GM18861 (cell line): Measurements from ENCODE around the gene TFRC.
"Not testable (repeated sequence)": the region's sequence is repeated elsewhere in the genome, so short reads cannot be mapped to it uniquely, and the experiment has no call there.

Experiments
- ATAC-seq: cut with Tn5 transposase; IDR thresholded peaks from one replicate; pipeline ENCODE4 v1.9.1; 2021; ENCODE audit not compliant: unreplicated experiment

Gene TFRC

DNA sequence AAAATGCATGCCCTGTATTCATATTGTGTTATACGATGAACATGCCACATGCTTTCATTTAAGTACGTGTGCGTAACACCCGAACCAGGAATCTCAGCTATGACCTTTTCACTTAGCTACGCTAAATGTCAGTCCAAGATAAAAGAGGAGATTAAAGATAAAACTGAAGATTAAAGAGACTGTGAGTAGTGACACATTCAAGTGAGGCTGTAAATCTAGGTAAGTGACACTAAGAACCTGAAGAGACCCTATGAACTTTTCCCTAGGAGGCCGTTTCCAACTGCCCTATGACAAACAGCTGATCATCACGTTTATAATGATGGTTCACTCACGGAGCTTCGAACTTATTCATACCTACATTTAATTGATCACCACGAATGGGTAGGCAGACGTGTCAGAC, 32.2 kb downstream of the TFRC start:
- ATAC-seq = no peak

DNA sequence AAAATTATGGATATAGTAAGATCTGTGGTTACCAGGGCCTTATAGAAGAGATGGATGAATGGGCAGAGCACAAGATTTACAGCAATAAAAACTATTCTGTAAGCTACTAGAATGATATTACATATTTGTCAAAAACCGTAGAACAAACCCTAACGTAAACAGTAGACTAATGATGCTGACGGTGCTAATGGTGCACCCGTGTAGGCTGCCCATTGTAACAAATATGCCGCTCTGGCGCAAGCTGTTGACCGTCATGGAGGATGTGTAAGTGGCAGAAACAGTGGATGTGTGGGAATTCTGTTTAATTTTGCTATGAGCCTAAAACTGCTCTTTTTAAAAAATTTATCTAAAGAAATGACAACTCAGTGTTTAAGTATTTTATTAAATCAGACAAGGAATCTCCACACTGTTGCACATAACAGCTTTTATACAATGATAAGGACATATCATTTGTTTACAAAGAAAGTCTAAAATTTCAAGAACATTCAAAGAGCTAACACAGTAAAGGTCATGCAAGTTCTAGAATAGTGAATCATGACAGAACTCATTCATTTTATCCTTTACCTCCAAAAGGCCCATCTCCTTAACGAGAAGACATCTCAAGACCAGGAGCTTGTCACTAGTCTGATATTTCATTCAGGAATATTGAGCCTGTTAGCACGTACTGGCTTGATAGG, 32.8 kb downstream of the TFRC start:
- no peak for ATAC-seq

GRCh38 chr3:196047391-196048030, 34.4 kb downstream of the TFRC start:
- no peak for ATAC-seq

GRCh38 chr3:196044513-196044912, 37.4 kb downstream of the TFRC start:
- no peak for ATAC-seq

- ATAC-seq = no peak
Observed at GRCh38 chr3:196042673-196043072, 39.2 kb downstream of the TFRC start.

DNA sequence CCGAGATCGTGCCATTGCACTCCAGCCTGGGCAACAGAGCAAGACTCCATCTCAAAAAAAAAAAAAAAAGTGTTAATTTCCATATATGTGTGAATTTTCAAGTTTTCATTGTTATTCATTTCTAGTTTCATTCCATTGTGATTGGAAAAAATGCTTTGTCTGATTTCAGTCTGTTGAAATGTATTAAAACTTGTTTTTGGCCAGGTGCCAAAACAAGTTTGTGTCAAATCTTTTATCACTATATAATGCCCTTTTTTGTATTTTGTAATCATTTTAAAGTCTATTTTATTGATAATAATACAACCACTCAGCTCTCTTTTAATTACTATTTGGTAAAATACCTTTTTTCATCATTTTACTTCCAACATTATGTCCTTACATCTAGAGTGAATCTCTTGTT, 42.5 kb downstream of the TFRC start:
- ATAC-seq = no peak

GRCh38 chr3:196026059-196026458, 55.8 kb downstream of the TFRC start:
- not testable (repeated sequence) for ATAC-seq

- no peak for ATAC-seq
Observed at GRCh38 chr3:196024968-196025367, 56.9 kb downstream of the TFRC start.

GRCh38 chr3:196023947-196024346, 57.9 kb downstream of the TFRC start:
- no peak for ATAC-seq

DNA sequence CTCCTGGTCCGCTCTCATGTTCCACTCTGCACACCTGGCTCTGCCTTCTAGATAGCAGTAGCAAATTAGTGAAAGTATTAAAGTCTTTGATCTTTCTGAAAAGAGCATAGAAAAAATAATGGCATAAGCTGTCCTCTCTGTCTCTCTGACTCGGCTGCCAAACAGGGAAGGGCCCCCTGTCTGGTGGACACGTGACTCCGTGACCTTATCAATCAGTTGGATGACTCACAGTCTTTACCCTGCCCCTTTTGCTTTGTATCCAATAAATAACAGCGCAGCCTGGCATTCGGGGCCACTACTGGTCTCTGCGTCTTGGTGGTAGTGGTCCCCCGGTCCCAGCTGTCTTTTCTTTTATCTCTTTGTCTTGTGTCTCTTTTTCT, 59.4 kb downstream of the TFRC start:
- ATAC-seq = not testable (repeated sequence)

- no peak for ATAC-seq
Observed at GRCh38 chr3:196020373-196020772, 61.5 kb downstream of the TFRC start.

GRCh38 chr3:196019576-196019975, 62.3 kb downstream of the TFRC start:
- ATAC-seq = not testable (repeated sequence)

- ATAC-seq = not testable (repeated sequence)
Observed at GRCh38 chr3:196018159-196018558, 63.7 kb downstream of the TFRC start.

GRCh38 chr3:196016485-196016884, 65.4 kb downstream of the TFRC start:
- no peak for ATAC-seq

DNA sequence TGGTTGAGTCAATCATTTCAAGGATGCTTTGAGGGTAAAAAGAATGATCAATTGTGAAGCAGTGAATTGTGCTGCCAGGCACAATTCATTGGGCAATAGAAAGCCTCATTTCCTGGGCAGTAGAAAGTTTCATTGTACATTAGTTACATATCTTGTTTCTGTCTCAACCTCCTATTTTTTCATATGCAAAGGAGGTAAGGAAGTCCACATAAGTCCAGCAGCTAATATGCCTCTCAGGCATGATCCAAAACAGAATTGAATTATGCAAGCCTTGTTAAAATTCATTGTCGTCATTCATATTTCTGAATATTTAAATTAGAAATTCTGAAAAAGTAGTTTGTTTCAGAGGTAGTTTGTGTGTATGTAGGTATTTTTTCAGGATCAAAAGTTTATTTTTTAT, 65.8 kb downstream of the TFRC start:
- no peak for ATAC-seq

GRCh38 chr3:196013587-196014487, 68.1 kb downstream of the TFRC start:
- ATAC-seq = no peak

- no peak for ATAC-seq
Observed at GRCh38 chr3:196012941-196013476, 68.9 kb downstream of the TFRC start.

- no peak for ATAC-seq
Observed at GRCh38 chr3:196012481-196012880, 69.4 kb downstream of the TFRC start.

DNA sequence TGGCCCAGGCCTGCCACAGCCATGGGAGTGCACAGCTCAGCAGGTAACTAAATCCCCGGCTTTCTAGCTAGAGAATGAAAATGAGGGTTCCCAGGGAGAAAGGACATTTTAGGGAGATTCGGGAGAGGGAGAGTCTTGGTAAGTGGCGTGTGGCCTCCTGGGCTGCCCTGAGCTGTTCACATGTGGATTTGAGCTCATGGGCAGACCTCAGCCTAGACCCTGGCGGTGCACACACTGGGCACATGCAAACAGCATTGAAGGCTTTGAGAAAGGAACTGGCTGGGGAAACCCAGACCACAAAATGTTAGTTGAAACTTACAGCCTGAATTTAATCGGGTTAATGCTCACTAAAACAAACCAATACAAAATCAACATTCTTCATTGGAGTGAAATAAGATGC, 72.4 kb downstream of the TFRC start:
- ATAC-seq = no peak

DNA sequence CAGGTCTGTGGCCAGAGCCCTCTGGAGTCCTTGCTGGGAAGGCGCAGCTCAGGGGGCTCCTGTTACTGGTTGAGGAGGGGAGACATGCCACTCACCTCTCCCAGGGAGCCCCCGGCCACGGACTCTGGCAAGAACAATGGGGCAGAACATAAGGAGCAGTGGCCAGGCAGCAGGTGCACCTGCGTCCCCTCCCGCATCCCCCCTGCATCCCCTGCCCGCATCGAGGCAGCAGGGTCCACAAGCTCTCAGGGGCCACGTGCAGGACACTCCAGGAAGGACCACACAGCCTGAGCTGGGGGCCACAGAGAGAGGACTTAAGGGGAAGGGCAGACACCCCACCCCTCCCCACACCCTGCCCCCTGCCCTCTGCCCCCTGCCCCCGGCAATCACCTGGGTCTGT, 73.0 kb downstream of the TFRC start:
- ATAC-seq = no peak

DNA sequence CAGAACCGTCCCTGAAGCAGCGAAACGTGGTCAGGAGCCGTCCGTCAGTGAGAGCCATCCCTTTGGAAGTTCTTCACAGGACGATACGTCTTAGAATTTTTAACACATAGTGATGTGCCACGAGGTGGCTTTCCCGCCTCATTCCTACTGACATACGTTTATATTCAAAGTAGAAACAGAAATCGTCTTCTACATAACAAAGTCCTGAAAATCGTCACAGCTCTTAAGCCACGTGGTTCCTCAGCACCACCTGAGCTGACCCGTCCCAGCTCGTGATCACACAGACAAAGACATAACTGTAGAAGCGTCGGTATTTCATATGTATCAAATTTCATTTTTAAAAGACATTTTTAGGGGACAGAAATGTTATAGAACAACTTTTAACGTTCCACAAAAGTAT, 73.5 kb downstream of the TFRC start:
- no peak for ATAC-seq
